Measurements from ENCODE around the gene TPP1.

Gene TPP1

GRCh38 chr11:6663794-6664469 lies 44.7 kb upstream of the TPP1 start:
- Histone ChIP-seq H2AFZ (ENCODE audit: insufficient read depth, low read length, poor library complexity) (no peak overlapping the region), H3K9me3 (ENCODE audit: insufficient read depth, low read depth, low read length) (no peaks in the 10 kb centered on the region), H3K4me1 (ENCODE audit: control insufficient read depth in 1 of 2, insufficient read depth in 2 of 2, low read length in 2 of 2) (no peaks in the 10 kb centered on the region)

DNA sequence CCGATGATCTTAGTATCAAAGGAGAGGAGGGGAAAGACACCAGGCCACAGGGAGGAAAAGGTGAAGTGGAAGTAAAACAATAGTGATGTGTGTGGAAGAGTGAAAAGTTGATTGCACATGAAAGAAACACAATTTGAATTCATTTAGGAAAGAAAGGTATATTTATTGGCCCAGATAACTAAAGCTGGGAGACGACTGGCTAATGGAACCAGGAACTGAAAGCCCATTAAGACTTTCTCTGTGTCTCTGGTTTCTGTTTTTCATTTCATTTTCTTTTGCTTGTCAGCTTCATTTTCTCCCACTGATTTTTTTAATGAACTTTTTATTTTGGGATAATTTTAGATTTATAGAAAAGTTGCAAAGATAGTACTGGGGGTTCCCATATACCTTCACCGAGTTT lies 41.5 kb upstream of the TPP1 start:
- H4K91ac ChIP-seq (ENCODE audit: low read depth, low read length), result no peak overlapping the region
- H3K4me1 ChIP-seq (ENCODE audit: control insufficient read depth in 1 of 2, insufficient read depth in 2 of 2, low read length in 2 of 2), result no peaks in the 10 kb centered on the region
- no peak overlapping the region for H2AFZ ChIP-seq (ENCODE audit: insufficient read depth, low read length, poor library complexity)
- H3K9me3 ChIP-seq (ENCODE audit: insufficient read depth, low read depth, low read length), result no peaks in the 10 kb centered on the region
- no peaks in the 10 kb centered on the region for H3K79me2 ChIP-seq (ENCODE audit: control insufficient read depth, insufficient read depth, low read length, poor library complexity)
- H3K36me3 ChIP-seq (ENCODE audit: control insufficient read depth in 1 of 2, insufficient read depth in 2 of 2, low read length in 2 of 2), result no peaks in the 10 kb centered on the region
- H3K27ac ChIP-seq (ENCODE audit: low read depth, low read length), result no peak overlapping the region
- H3K9ac ChIP-seq (ENCODE audit: low read length), result no peak overlapping the region
- H3K23ac ChIP-seq (ENCODE audit: low read length), result no peak overlapping the region
- H3K18ac ChIP-seq (ENCODE audit: low read length), result no peak overlapping the region
- no peak overlapping the region for H2BK12ac ChIP-seq (ENCODE audit: low read length)
- H3K4ac ChIP-seq (ENCODE audit: low read depth, low read length), result no peak overlapping the region
- no peak for DNase-seq
- H4K12ac ChIP-seq (ENCODE audit: low read depth, low read length), result no peak overlapping the region
- no peak overlapping the region for H4K8ac ChIP-seq (ENCODE audit: low read depth, low read length)
- peaks cover 10% of the 10 kb centered on the region for H3K27me3 ChIP-seq (ENCODE audit: insufficient read depth, low read length)
- no peak overlapping the region for H2BK5ac ChIP-seq (ENCODE audit: low read depth, low read length, poor library complexity)
- WGBS (ENCODE audit: extremely low coverage, insufficient coverage, insufficient read length), result no CpG with 5 or more reads among the region's 3 CpGs
- no peak overlapping the region for H2AK5ac ChIP-seq (ENCODE audit: low read length)
- H3K14ac ChIP-seq (ENCODE audit: low read length), result no peak overlapping the region
- no peaks in the 10 kb centered on the region for H3K79me1 ChIP-seq (ENCODE audit: low read length)
- no peak overlapping the region for H2BK120ac ChIP-seq (ENCODE audit: insufficient read depth, low read length, poor library complexity)
- no peak overlapping the region for H3K4me2 ChIP-seq (ENCODE audit: low read length)
- no peak overlapping the region for H3K4me3 ChIP-seq (ENCODE audit: low read depth, low read length)

More at GRCh38 chr11:6663794-6664469, 44.7 kb upstream of the TPP1 start:
- Histone ChIP-seq H3K27ac (ENCODE audit: low read depth, low read length) (no peak overlapping the region), H3K79me2 (ENCODE audit: control insufficient read depth, insufficient read depth, low read length, poor library complexity) (no peaks in the 10 kb centered on the region), H2AK5ac (ENCODE audit: low read length) (no peak overlapping the region), H2BK5ac (ENCODE audit: low read depth, low read length, poor library complexity) (no peak overlapping the region), H3K18ac (ENCODE audit: low read length) (no peak overlapping the region), H3K14ac (ENCODE audit: low read length) (no peak overlapping the region), H3K4me2 (ENCODE audit: low read length) (no peak overlapping the region), H3K4ac (ENCODE audit: low read depth, low read length) (no peak overlapping the region), H3K23ac (ENCODE audit: low read length) (no peak overlapping the region), H2BK120ac (ENCODE audit: insufficient read depth, low read length, poor library complexity) (no peak overlapping the region), H3K27me3 (ENCODE audit: insufficient read depth, low read length) (no peaks in the 10 kb centered on the region), H3K9ac (ENCODE audit: low read length) (no peak overlapping the region), H3K4me3 (ENCODE audit: low read depth, low read length) (no peak overlapping the region), H4K12ac (ENCODE audit: low read depth, low read length) (no peak overlapping the region), H3K79me1 (ENCODE audit: low read length) (no peaks in the 10 kb centered on the region), H4K8ac (ENCODE audit: low read depth, low read length) (no peak overlapping the region), H2BK12ac (ENCODE audit: low read length) (no peak overlapping the region), H4K91ac (ENCODE audit: low read depth, low read length) (no peak overlapping the region), H3K36me3 (ENCODE audit: control insufficient read depth in 1 of 2, insufficient read depth in 2 of 2, low read length in 2 of 2) (no peaks in the 10 kb centered on the region)
- DNase-seq, result no peak
- WGBS (ENCODE audit: extremely low coverage, insufficient coverage, insufficient read length), result no CpG with 5 or more reads among the region's 3 CpGs

GRCh38 chr11:6658647-6659046 lies 39.4 kb upstream of the TPP1 start:
- H4K91ac ChIP-seq (ENCODE audit: low read depth, low read length), result no peak overlapping the region
- no peaks in the 10 kb centered on the region for H3K36me3 ChIP-seq (ENCODE audit: control insufficient read depth in 1 of 2, insufficient read depth in 2 of 2, low read length in 2 of 2)
- peaks cover 27% of the 10 kb centered on the region for H3K27me3 ChIP-seq (ENCODE audit: insufficient read depth, low read length)

GRCh38 chr11:6657346-6657745 lies 38.1 kb upstream of the TPP1 start:
- DNase-seq, result no peak
- H3K9ac ChIP-seq (ENCODE audit: low read length), result no peak overlapping the region
- H4K91ac ChIP-seq (ENCODE audit: low read depth, low read length), result no peak overlapping the region
- no peaks in the 10 kb centered on the region for H3K36me3 ChIP-seq (ENCODE audit: control insufficient read depth in 1 of 2, insufficient read depth in 2 of 2, low read length in 2 of 2)
- peaks cover 0 to 6% of the 10 kb centered on the region in 2 experiments for H3K4me1 ChIP-seq (ENCODE audit: control insufficient read depth in 1 of 2, insufficient read depth in 2 of 2, low read length in 2 of 2)
- H2AFZ ChIP-seq (ENCODE audit: insufficient read depth, low read length, poor library complexity), result no peak overlapping the region
- no peaks in the 10 kb centered on the region for H3K79me2 ChIP-seq (ENCODE audit: control insufficient read depth, insufficient read depth, low read length, poor library complexity)
- H3K4me3 ChIP-seq (ENCODE audit: low read depth, low read length), result no peak overlapping the region
- no peak overlapping the region for H4K8ac ChIP-seq (ENCODE audit: low read depth, low read length)
- no peak overlapping the region for H2BK12ac ChIP-seq (ENCODE audit: low read length)
- H2AK5ac ChIP-seq (ENCODE audit: low read length), result no peak overlapping the region
- no peak overlapping the region for H3K27ac ChIP-seq (ENCODE audit: low read depth, low read length)
- H2BK120ac ChIP-seq (ENCODE audit: insufficient read depth, low read length, poor library complexity), result no peak overlapping the region
- H4K12ac ChIP-seq (ENCODE audit: low read depth, low read length), result no peak overlapping the region
- no peak overlapping the region for H2BK5ac ChIP-seq (ENCODE audit: low read depth, low read length, poor library complexity)
- H3K79me1 ChIP-seq (ENCODE audit: low read length), result no peaks in the 10 kb centered on the region
- no peak overlapping the region for H3K23ac ChIP-seq (ENCODE audit: low read length)
- no peak overlapping the region for H3K4me2 ChIP-seq (ENCODE audit: low read length)
- no peak overlapping the region for H3K18ac ChIP-seq (ENCODE audit: low read length)
- H3K14ac ChIP-seq (ENCODE audit: low read length), result no peak overlapping the region
- no CpG with 5 or more reads among the region's 1 CpG for WGBS (ENCODE audit: extremely low coverage, insufficient coverage, insufficient read length)
- no peak overlapping the region for H3K4ac ChIP-seq (ENCODE audit: low read depth, low read length)
- peaks cover 30% of the 10 kb centered on the region for H3K27me3 ChIP-seq (ENCODE audit: insufficient read depth, low read length)
- no peaks in the 10 kb centered on the region for H3K9me3 ChIP-seq (ENCODE audit: insufficient read depth, low read depth, low read length)

More at GRCh38 chr11:6658647-6659046, 39.4 kb upstream of the TPP1 start:
- Histone ChIP-seq H3K79me2 (ENCODE audit: control insufficient read depth, insufficient read depth, low read length, poor library complexity) (no peaks in the 10 kb centered on the region), H3K4me2 (ENCODE audit: low read length) (no peak overlapping the region), H2AK5ac (ENCODE audit: low read length) (no peak overlapping the region), H4K12ac (ENCODE audit: low read depth, low read length) (no peak overlapping the region), H3K18ac (ENCODE audit: low read length) (no peak overlapping the region), H3K14ac (ENCODE audit: low read length) (no peak overlapping the region), H2AFZ (ENCODE audit: insufficient read depth, low read length, poor library complexity) (no peak overlapping the region), H3K9ac (ENCODE audit: low read length) (no peak overlapping the region), H2BK120ac (ENCODE audit: insufficient read depth, low read length, poor library complexity) (no peak overlapping the region), H3K4me1 (ENCODE audit: control insufficient read depth in 1 of 2, insufficient read depth in 2 of 2, low read length in 2 of 2) (peaks cover 0 to 6% of the 10 kb centered on the region in 2 experiments), H4K8ac (ENCODE audit: low read depth, low read length) (no peak overlapping the region), H3K9me3 (ENCODE audit: insufficient read depth, low read depth, low read length) (no peaks in the 10 kb centered on the region), H3K23ac (ENCODE audit: low read length) (no peak overlapping the region), H2BK12ac (ENCODE audit: low read length) (no peak overlapping the region), H3K4me3 (ENCODE audit: low read depth, low read length) (no peak overlapping the region), H3K79me1 (ENCODE audit: low read length) (no peaks in the 10 kb centered on the region), H3K27ac (ENCODE audit: low read depth, low read length) (no peak overlapping the region), H3K4ac (ENCODE audit: low read depth, low read length) (no peak overlapping the region), H2BK5ac (ENCODE audit: low read depth, low read length, poor library complexity) (no peak overlapping the region)
- DNase-seq, result no peak

Data from trophoblast cell (in vitro differentiated cells and primary cell).